ENCODE data around the gene PPP2R2D.
"Not testable (repeated sequence)": the region's sequence is repeated elsewhere in the genome, so short reads cannot be mapped to it uniquely, and the experiment has no call there.

Gene PPP2R2D

GRCh38 chr10:131912620-131913019 lies 11.8 kb downstream of the PPP2R2D start:
- no peak overlapping the region for H3K4me2 ChIP-seq
- no peak overlapping the region for H2AFZ ChIP-seq (ENCODE audit: low read depth)
- no peaks in the 10 kb centered on the region for H4K20me1 ChIP-seq (ENCODE audit: insufficient read depth)
- H3K9ac ChIP-seq = no peak overlapping the region
- no peaks in the 10 kb centered on the region for H3K4me1 ChIP-seq (ENCODE audit: low read depth, poor library complexity, severe bottlenecking)
- H3K27me3 ChIP-seq (ENCODE audit: insufficient read depth, low read depth) = no peaks in the 10 kb centered on the region
- no peak for TF ChIP-seq CTCF (conservative IDR thresholded peaks at IDR 0.05; ENCODE audit: low read depth, low read length)
- no peak overlapping the region for H3K27ac ChIP-seq
- H3K36me3 ChIP-seq (ENCODE audit: insufficient read depth) = no peaks in the 10 kb centered on the region
- no peak overlapping the region for H3K4me3 ChIP-seq (IDR thresholded peaks at IDR 0.05; ENCODE audit: insufficient read depth, low read depth, low read length)
- peaks cover 52% of the 10 kb centered on the region; the same call in 1 of the 2 replicates for H3K79me2 ChIP-seq (ENCODE audit: insufficient read depth, low read depth)

- H3K79me2 ChIP-seq (ENCODE audit: insufficient read depth, low read depth) = peaks cover 40% of the 10 kb centered on the region
- H3K4me3 ChIP-seq (IDR thresholded peaks at IDR 0.05; ENCODE audit: insufficient read depth, low read depth, low read length) = no peak overlapping the region
- no peak for TF ChIP-seq CTCF (conservative IDR thresholded peaks at IDR 0.05; ENCODE audit: low read depth, low read length)
- no peaks in the 10 kb centered on the region for H3K4me1 ChIP-seq (ENCODE audit: low read depth, poor library complexity, severe bottlenecking)
- H3K36me3 ChIP-seq (ENCODE audit: insufficient read depth) = no peaks in the 10 kb centered on the region
- no peak overlapping the region for H3K9ac ChIP-seq
- no peak overlapping the region for H3K4me2 ChIP-seq
- no peaks in the 10 kb centered on the region for H3K27me3 ChIP-seq (ENCODE audit: insufficient read depth, low read depth)
- H3K27ac ChIP-seq = no peak overlapping the region
- H4K20me1 ChIP-seq (ENCODE audit: insufficient read depth) = no peaks in the 10 kb centered on the region
- no peak overlapping the region for H2AFZ ChIP-seq (ENCODE audit: low read depth)
Observed at GRCh38 chr10:131915484-131915883, 14.7 kb downstream of the PPP2R2D start.

GRCh38 chr10:131915990-131916766 lies 15.4 kb downstream of the PPP2R2D start:
- Histone ChIP-seq H3K79me2 (ENCODE audit: insufficient read depth, low read depth) (peaks cover 47% of the 10 kb centered on the region), H3K36me3 (ENCODE audit: insufficient read depth) (no peaks in the 10 kb centered on the region), H4K20me1 (ENCODE audit: insufficient read depth) (no peaks in the 10 kb centered on the region), H3K9ac (no peak overlapping the region), H3K4me2 (no peak overlapping the region), H3K4me3 (IDR thresholded peaks at IDR 0.05; ENCODE audit: insufficient read depth, low read depth, low read length) (no peak overlapping the region), H3K27me3 (ENCODE audit: insufficient read depth, low read depth) (no peaks in the 10 kb centered on the region), H2AFZ (ENCODE audit: low read depth) (no peak overlapping the region), H3K27ac (no peak overlapping the region), H3K4me1 (ENCODE audit: low read depth, poor library complexity, severe bottlenecking) (no peaks in the 10 kb centered on the region)
- no peak for TF ChIP-seq CTCF (conservative IDR thresholded peaks at IDR 0.05; ENCODE audit: low read depth, low read length)

- H3K4me2 ChIP-seq; H3K9ac ChIP-seq; H3K36me3 ChIP-seq (ENCODE audit: insufficient read depth); H3K27ac ChIP-seq; H2AFZ ChIP-seq (ENCODE audit: low read depth); H4K20me1 ChIP-seq (ENCODE audit: insufficient read depth); H3K4me3 ChIP-seq (IDR thresholded peaks at IDR 0.05; ENCODE audit: insufficient read depth, low read depth, low read length); H3K4me1 ChIP-seq (ENCODE audit: low read depth, poor library complexity, severe bottlenecking); H3K27me3 ChIP-seq (ENCODE audit: insufficient read depth, low read depth): not testable (repeated sequence)
- H3K79me2 ChIP-seq (ENCODE audit: insufficient read depth, low read depth) = peaks cover 53% of the 10 kb centered on the region
Observed at GRCh38 chr10:131916767-131917160, 16.0 kb downstream of the PPP2R2D start.

- peaks cover 53% of the 10 kb centered on the region for H3K79me2 ChIP-seq (ENCODE audit: insufficient read depth, low read depth)
- not testable (repeated sequence) for H2AFZ ChIP-seq (ENCODE audit: low read depth); H4K20me1 ChIP-seq (ENCODE audit: insufficient read depth); H3K27me3 ChIP-seq (ENCODE audit: insufficient read depth, low read depth); H3K36me3 ChIP-seq (ENCODE audit: insufficient read depth); H3K4me3 ChIP-seq (IDR thresholded peaks at IDR 0.05; ENCODE audit: insufficient read depth, low read depth, low read length); H3K4me2 ChIP-seq; H3K4me1 ChIP-seq (ENCODE audit: low read depth, poor library complexity, severe bottlenecking); H3K27ac ChIP-seq; H3K9ac ChIP-seq
Observed at GRCh38 chr10:131917496-131917895, 16.7 kb downstream of the PPP2R2D start.

GRCh38 chr10:131919461-131919860 lies 18.7 kb downstream of the PPP2R2D start:
- H3K4me3 ChIP-seq (IDR thresholded peaks at IDR 0.05; ENCODE audit: insufficient read depth, low read depth, low read length); H2AFZ ChIP-seq (ENCODE audit: low read depth); H3K4me2 ChIP-seq; H3K36me3 ChIP-seq (ENCODE audit: insufficient read depth); H4K20me1 ChIP-seq (ENCODE audit: insufficient read depth); H3K27ac ChIP-seq; H3K27me3 ChIP-seq (ENCODE audit: insufficient read depth, low read depth); H3K4me1 ChIP-seq (ENCODE audit: low read depth, poor library complexity, severe bottlenecking); H3K9ac ChIP-seq: not testable (repeated sequence)
- peaks cover 57% of the 10 kb centered on the region for H3K79me2 ChIP-seq (ENCODE audit: insufficient read depth, low read depth)
